ENCODE results near the gene PDE4B. TPM values are rescaled to one million over a fixed set of nuclear protein-coding genes. Genes with fewer than 3 reads are reported as not detected.
A peak's percentile ranks its signal among the peaks of the same experiment; 100 is the strongest.

Gene PDE4B
- total RNA-seq, 1 donor from 2014 or later, result 1.2 TPM

DNA sequence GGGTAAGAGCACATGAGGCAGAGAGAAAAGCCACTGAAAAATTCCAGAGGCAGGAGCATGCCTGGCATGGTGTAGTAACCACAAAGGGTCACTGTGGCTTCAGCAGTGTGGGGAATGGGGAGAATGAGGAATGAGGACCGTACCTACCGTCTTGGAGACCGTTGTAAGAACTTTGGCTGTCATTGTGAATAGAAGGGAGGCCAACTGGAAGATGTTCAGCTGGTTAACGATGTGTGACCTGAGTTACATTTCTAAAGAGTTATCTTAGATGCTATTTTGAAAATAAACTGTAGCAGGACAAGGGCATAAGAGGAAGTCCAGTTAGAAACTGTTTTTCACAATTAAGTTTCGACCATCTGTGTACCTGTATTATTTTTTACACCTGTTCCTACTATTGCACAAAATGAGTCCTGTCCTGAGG is 375.8 kb downstream of the PDE4B start:
- TF ChIP-seq EZH2 (IDR thresholded peaks at IDR 0.05), result no peak
- TF ChIP-seq EZH2phosphoT487 (IDR thresholded peaks at IDR 0.05), result no peak
- TF ChIP-seq, protein P1, sequence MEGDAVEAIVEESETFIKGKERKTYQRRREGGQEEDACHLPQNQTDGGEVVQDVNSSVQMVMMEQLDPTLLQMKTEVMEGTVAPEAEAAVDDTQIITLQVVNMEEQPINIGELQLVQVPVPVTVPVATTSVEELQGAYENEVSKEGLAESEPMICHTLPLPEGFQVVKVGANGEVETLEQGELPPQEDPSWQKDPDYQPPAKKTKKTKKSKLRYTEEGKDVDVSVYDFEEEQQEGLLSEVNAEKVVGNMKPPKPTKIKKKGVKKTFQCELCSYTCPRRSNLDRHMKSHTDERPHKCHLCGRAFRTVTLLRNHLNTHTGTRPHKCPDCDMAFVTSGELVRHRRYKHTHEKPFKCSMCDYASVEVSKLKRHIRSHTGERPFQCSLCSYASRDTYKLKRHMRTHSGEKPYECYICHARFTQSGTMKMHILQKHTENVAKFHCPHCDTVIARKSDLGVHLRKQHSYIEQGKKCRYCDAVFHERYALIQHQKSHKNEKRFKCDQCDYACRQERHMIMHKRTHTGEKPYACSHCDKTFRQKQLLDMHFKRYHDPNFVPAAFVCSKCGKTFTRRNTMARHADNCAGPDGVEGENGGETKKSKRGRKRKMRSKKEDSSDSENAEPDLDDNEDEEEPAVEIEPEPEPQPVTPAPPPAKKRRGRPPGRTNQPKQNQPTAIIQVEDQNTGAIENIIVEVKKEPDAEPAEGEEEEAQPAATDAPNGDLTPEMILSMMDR (IDR thresholded peaks at IDR 0.05), result no peak
- Histone ChIP-seq H2AFZ (replicated peaks) (no peak overlapping the region), H3K4me1 (peaks cover 12% of the 10 kb centered on the region), H3F3A (ENCODE audit: low read depth) (peaks cover 6% of the 10 kb centered on the region), H3K36me3 (no peaks in the 10 kb centered on the region), H3K27me3 (no peaks in the 10 kb centered on the region), H3K79me2 (ENCODE audit: low read depth) (no peaks in the 10 kb centered on the region), H3K9ac (no peak overlapping the region), H3K4me2 (no peak overlapping the region), H3K4me3 (no peak overlapping the region), H3K9me3 (ENCODE audit: low read depth) (no peaks in the 10 kb centered on the region), H3K27ac (no peak overlapping the region), H4K20me1 (ENCODE audit: low read depth) (no peaks in the 10 kb centered on the region)
- H3K9me3 Mint-ChIP-seq, result peaks cover 2% of the 10 kb centered on the region
- H3K27ac Mint-ChIP-seq, result peak overlapping the region; percentile 83
- H3K4me3 Mint-ChIP-seq, result no peak overlapping the region
- no peaks in the 10 kb centered on the region for H3K27me3 Mint-ChIP-seq (ENCODE audit: insufficient read depth, low read depth)
- no peak for DNase-seq (ENCODE audit: low spot score)
- peaks cover 25% of the 10 kb centered on the region for H3K4me1 Mint-ChIP-seq
- no peaks in the 10 kb centered on the region for H3K36me3 Mint-ChIP-seq

GRCh38 chr1:66168948-66169671 is 376.4 kb downstream of the PDE4B start:
- peaks cover 25% of the 10 kb centered on the region for H3K4me1 Mint-ChIP-seq
- H3K27ac Mint-ChIP-seq, result peak overlapping the region; percentile 83
- no peak for TF ChIP-seq EZH2phosphoT487 (IDR thresholded peaks at IDR 0.05)
- no peaks in the 10 kb centered on the region for H4K20me1 ChIP-seq (ENCODE audit: low read depth)
- DNase-seq (ENCODE audit: low spot score), result peak; percentile 35
- no peaks in the 10 kb centered on the region for H3K36me3 ChIP-seq
- H3K27me3 Mint-ChIP-seq (ENCODE audit: insufficient read depth, low read depth), result no peaks in the 10 kb centered on the region
- no peak overlapping the region for H3K4me3 ChIP-seq
- peaks cover 6% of the 10 kb centered on the region for H3F3A ChIP-seq (ENCODE audit: low read depth)
- H2AFZ ChIP-seq (replicated peaks), result no peak overlapping the region
- no peaks in the 10 kb centered on the region for H3K9me3 ChIP-seq (ENCODE audit: low read depth)
- peaks cover 2% of the 10 kb centered on the region for H3K9me3 Mint-ChIP-seq
- peak overlapping the region; percentile 16 for H3K4me3 Mint-ChIP-seq
- H3K27ac ChIP-seq, result no peak overlapping the region
- H3K9ac ChIP-seq, result no peak overlapping the region
- peaks cover 12% of the 10 kb centered on the region for H3K4me1 ChIP-seq
- no peaks in the 10 kb centered on the region for H3K79me2 ChIP-seq (ENCODE audit: low read depth)
- H3K27me3 ChIP-seq, result no peaks in the 10 kb centered on the region
- H3K36me3 Mint-ChIP-seq, result no peaks in the 10 kb centered on the region
- H3K4me2 ChIP-seq, result no peak overlapping the region

GRCh38 chr1:66172272-66172671 is 379.6 kb downstream of the PDE4B start:
- TF ChIP-seq EZH2phosphoT487 (IDR thresholded peaks at IDR 0.05) (no peak), EZH2 (IDR thresholded peaks at IDR 0.05) (no peak)
- TF ChIP-seq, protein P1 (IDR thresholded peaks at IDR 0.05), result no peak
- H3K9me3 Mint-ChIP-seq, result no peaks in the 10 kb centered on the region

GRCh38 chr1:66175098-66175497 is 382.4 kb downstream of the PDE4B start:
- H3K27ac Mint-ChIP-seq, result peak overlapping the region; percentile 92
- H3K36me3 Mint-ChIP-seq, result no peaks in the 10 kb centered on the region
- H3K27me3 Mint-ChIP-seq (ENCODE audit: insufficient read depth, low read depth), result no peaks in the 10 kb centered on the region
- no peaks in the 10 kb centered on the region for H3K79me2 ChIP-seq (ENCODE audit: low read depth)
- no peak overlapping the region for H3K4me3 Mint-ChIP-seq
- no peak overlapping the region for H3K4me3 ChIP-seq
- H3K4me2 ChIP-seq, result no peak overlapping the region
- TF ChIP-seq, protein P1 (IDR thresholded peaks at IDR 0.05), result no peak
- TF ChIP-seq EZH2 (IDR thresholded peaks at IDR 0.05), result no peak
- no peak for TF ChIP-seq EZH2phosphoT487 (IDR thresholded peaks at IDR 0.05)
- peaks cover 8% of the 10 kb centered on the region for H3K4me1 ChIP-seq
- H3F3A ChIP-seq (ENCODE audit: low read depth), result peaks cover 5% of the 10 kb centered on the region
- H3K27ac ChIP-seq, result no peak overlapping the region
- DNase-seq (ENCODE audit: low spot score), result no peak
- no peaks in the 10 kb centered on the region for H3K27me3 ChIP-seq
- no peaks in the 10 kb centered on the region for H4K20me1 ChIP-seq (ENCODE audit: low read depth)
- no peaks in the 10 kb centered on the region for H3K36me3 ChIP-seq
- H3K9me3 ChIP-seq (ENCODE audit: low read depth), result no peaks in the 10 kb centered on the region
- no peak overlapping the region for H3K9ac ChIP-seq
- no peaks in the 10 kb centered on the region for H3K9me3 Mint-ChIP-seq
- no peak overlapping the region for H2AFZ ChIP-seq (replicated peaks)
- peaks cover 35% of the 10 kb centered on the region for H3K4me1 Mint-ChIP-seq

More at GRCh38 chr1:66172272-66172671, 379.6 kb downstream of the PDE4B start:
- H3K27ac ChIP-seq, result no peak overlapping the region
- no peak overlapping the region for H3K9ac ChIP-seq
- H3K27me3 ChIP-seq, result no peaks in the 10 kb centered on the region
- Mint-ChIP-seq H3K27me3 (ENCODE audit: insufficient read depth, low read depth) (no peaks in the 10 kb centered on the region), H3K4me1 (peaks cover 50% of the 10 kb centered on the region), H3K4me3 (no peak overlapping the region), H3K27ac (no peak overlapping the region), H3K36me3 (no peaks in the 10 kb centered on the region)
- H3K4me2 ChIP-seq, result no peak overlapping the region
- DNase-seq (ENCODE audit: low spot score), result no peak
- H4K20me1 ChIP-seq (ENCODE audit: low read depth), result no peaks in the 10 kb centered on the region
- no peak overlapping the region for H2AFZ ChIP-seq (replicated peaks)
- H3K79me2 ChIP-seq (ENCODE audit: low read depth), result no peaks in the 10 kb centered on the region
- H3F3A ChIP-seq (ENCODE audit: low read depth), result peaks cover 9% of the 10 kb centered on the region
- no peak overlapping the region for H3K4me3 ChIP-seq
- H3K4me1 ChIP-seq, result peaks cover 19% of the 10 kb centered on the region
- H3K9me3 ChIP-seq (ENCODE audit: low read depth), result no peaks in the 10 kb centered on the region
- H3K36me3 ChIP-seq, result no peaks in the 10 kb centered on the region
